Upper lobe of left lung (tissue), 6 donors: Measurements from ENCODE around the gene DISP3. TPM values are rescaled to one million over a fixed set of nuclear protein-coding genes. Genes with fewer than 3 reads are reported as not detected.

Experiments used
- ATAC-seq, 2 donors: fragments of 200-7000 bp; cut with Tn5 transposase; one replicate each; pipeline ENCODE4 v1.9.1; 2022; ENCODE audit warnings: mild to moderate bottlenecking in 2 of 2, moderate library complexity in 2 of 2; ENCODE audit not compliant: low FRiP score in 2 of 2
- DNase-seq, 2 donors: peaks; one replicate each; pipeline ENCODE4 v3.0.0-alpha.2; 2019 to 2020
- H3K27ac ChIP-seq, 4 donors: fragments of 200-600 bp; sonication (generic); one replicate each; pipeline ENCODE4 v1.5.1; 2016 to 2019
- H3K27me3 ChIP-seq, 4 donors: fragments of 200-600 bp; sonication (generic); one replicate each; pipeline ENCODE4 v1.5.1; 2017 to 2019
- H3K36me3 ChIP-seq, 4 donors: fragments of 200-600 bp; sonication (generic); one replicate each; pipeline ENCODE4 v1.5.1; 2016 to 2019
- H3K4me1 ChIP-seq, 4 donors: fragments of 200-600 bp; sonication (generic); one replicate each; pipeline ENCODE4 v1.5.1; 2018 to 2019
- H3K4me3 ChIP-seq, 4 donors: fragments of 200-600 bp; sonication (generic); one replicate each; pipeline ENCODE4 v1.5.1; 2017 to 2019; ENCODE audit warnings: mild to moderate bottlenecking in 2 of 4, moderate library complexity in 1 of 4
- H3K9me3 ChIP-seq, 4 donors: fragments of 200-600 bp; sonication (generic); one replicate each; pipeline ENCODE4 v1.5.1; 2018 to 2019
- CTCF ChIP-seq, 6 experiments: fragments of 450-650 bp in 4 of 6; fragments of 200-600 bp in 2 of 6; sonication (generic) in 2 of 6; IDR thresholded peaks; one replicate each; pipeline ENCODE4 v1.5.1; 2016 to 2019; ENCODE audit warnings: antibody characterized with exemption in 6 of 6
- EP300 ChIP-seq, 4 donors: sonication (generic); formaldehyde crosslinking; IDR thresholded peaks; one replicate each; pipeline ENCODE4 v1.5.1; 2017; ENCODE audit warnings: antibody characterized with exemption in 4 of 4, control low read depth in 2 of 4
- POLR2A ChIP-seq, 4 donors: fragments of 450-650 bp; IDR thresholded peaks; one replicate each; pipeline ENCODE4 v1.5.1; 2016 to 2017; ENCODE audit warnings: antibody characterized with exemption in 4 of 4, mild to moderate bottlenecking in 2 of 4
- POLR2AphosphoS5 ChIP-seq, 2 donors: sonication (generic); formaldehyde crosslinking; IDR thresholded peaks; one replicate each; pipeline ENCODE4 v1.5.1; 2017; ENCODE audit warnings: antibody characterized with exemption in 2 of 2
- WGBS, 2 donors: methylation state at CpG; one replicate each; pipeline ENCODE4 v1.1.5; 2017 to 2018; 5-methylcytosine and 5-hydroxymethylcytosine counted together
- total RNA-seq, 6 donors: library from RNA; depleted of rRNA in 4 of 6; stranded (reverse); fragments of >200 nt in 4 of 6; gene quantifications; one replicate each; pipeline versions ENCODE4 v1.1.0 to v1.2.1, GENCODE V29; 2016 to 2021
- donor health status: DM: no; HTN: no; CAD: no; lungs with moderate emphysema.
- donor health status: DM: no; HTN: yes; CAD: no; lungs with severe emphysema.

DISP3 gene
- total RNA-seq, 6 donors from 2014 or later = 0.07 to 0.79 (median 0.09) TPM; not detected in 3

- no peaks in the 10 kb centered on the region for H3K27me3 ChIP-seq
- no peak for TF ChIP-seq CTCF (IDR thresholded peaks at IDR 0.05)
- TF ChIP-seq POLR2A (IDR thresholded peaks at IDR 0.05) = no peak
- no peak for TF ChIP-seq POLR2AphosphoS5 (IDR thresholded peaks at IDR 0.05)
- no peak for TF ChIP-seq EP300 (IDR thresholded peaks at IDR 0.05)
- H3K9me3 ChIP-seq = no peaks in the 10 kb centered on the region
- no peaks in the 10 kb centered on the region for H3K36me3 ChIP-seq
- H3K4me3 ChIP-seq = no peak overlapping the region
- DNase-seq = no peak
- no peak for ATAC-seq
- no peaks in the 10 kb centered on the region for H3K4me1 ChIP-seq
- WGBS, 2 donors = 75 to 83% methylated on average over 3 of the region's 3 CpGs
- no peak overlapping the region for H3K27ac ChIP-seq
These were observed 91.0 kb downstream of the DISP3 start for GRCh38 chr1:11569954-11570353.

- WGBS, 2 donors = 51 to 66% methylated on average over 5 to 13 of the region's 16 CpGs
- DNase-seq = no peak
- no peak for ATAC-seq
- no peaks in the 10 kb centered on the region for H3K4me1 ChIP-seq
- no peak overlapping the region for H3K27ac ChIP-seq
- no peak overlapping the region for H3K4me3 ChIP-seq
- no peaks in the 10 kb centered on the region for H3K36me3 ChIP-seq
- TF ChIP-seq EP300 (IDR thresholded peaks at IDR 0.05) = no peak
- TF ChIP-seq POLR2A (IDR thresholded peaks at IDR 0.05) = no peak
- no peak for TF ChIP-seq CTCF (IDR thresholded peaks at IDR 0.05)
- no peak for TF ChIP-seq POLR2AphosphoS5 (IDR thresholded peaks at IDR 0.05)
- H3K9me3 ChIP-seq = no peaks in the 10 kb centered on the region
- no peaks in the 10 kb centered on the region for H3K27me3 ChIP-seq
These were observed 91.9 kb downstream of the DISP3 start for GRCh38 chr1:11570821-11571380.

- no peak for DNase-seq
- no peaks in the 10 kb centered on the region for H3K36me3 ChIP-seq
- no peak for TF ChIP-seq POLR2AphosphoS5 (IDR thresholded peaks at IDR 0.05)
- TF ChIP-seq CTCF (IDR thresholded peaks at IDR 0.05) = no peak
- TF ChIP-seq POLR2A (IDR thresholded peaks at IDR 0.05) = no peak
- TF ChIP-seq EP300 (IDR thresholded peaks at IDR 0.05) = no peak
- no peak overlapping the region for H3K27ac ChIP-seq
- WGBS, 2 donors = 42 to 46% methylated on average over 7 to 9 of the region's 9 CpGs
- H3K4me3 ChIP-seq = no peak overlapping the region
- no peaks in the 10 kb centered on the region for H3K9me3 ChIP-seq
- no peak for ATAC-seq
- H3K27me3 ChIP-seq = no peaks in the 10 kb centered on the region
- no peaks in the 10 kb centered on the region for H3K4me1 ChIP-seq
These were observed 93.1 kb downstream of the DISP3 start for GRCh38 chr1:11571906-11572616.

DNA sequence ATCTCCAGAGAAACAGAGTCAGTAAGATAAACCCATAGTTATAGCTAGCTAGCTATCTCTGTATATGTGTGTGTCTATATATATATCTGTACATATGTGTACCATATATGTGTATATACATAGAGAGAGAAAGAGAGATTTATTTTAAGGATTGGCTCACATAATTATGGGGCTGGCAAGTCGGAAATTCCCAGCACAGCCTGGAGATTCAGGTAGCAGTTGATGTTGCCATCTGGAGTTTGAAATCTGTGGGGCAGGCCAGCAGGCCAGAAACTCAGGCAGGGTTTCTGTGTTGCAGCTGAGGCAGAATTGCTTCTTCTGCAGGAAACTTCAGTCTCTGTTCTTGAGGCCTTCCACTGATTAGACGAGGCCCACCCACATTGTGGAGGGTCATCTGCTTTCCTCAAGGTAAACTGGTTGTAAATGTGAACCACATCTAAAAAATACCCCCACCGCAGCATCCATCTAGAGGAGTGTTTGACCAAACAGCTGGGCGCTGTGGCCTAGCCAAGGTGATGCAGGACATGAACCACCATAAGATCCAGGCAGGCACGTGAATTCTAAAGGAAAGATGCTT is 94.2 kb downstream of the DISP3 start:
- TF ChIP-seq POLR2A (IDR thresholded peaks at IDR 0.05) (no peak), CTCF (IDR thresholded peaks at IDR 0.05) (no peak), EP300 (IDR thresholded peaks at IDR 0.05) (no peak), POLR2AphosphoS5 (IDR thresholded peaks at IDR 0.05) (no peak)
- ATAC-seq (no peak), DNase-seq (no peak)
- H3K9me3 ChIP-seq = no peaks in the 10 kb centered on the region
- 93% methylated on average over 2 to 5 of the region's 5 CpGs for WGBS, 2 donors
- no peaks in the 10 kb centered on the region for H3K27me3 ChIP-seq
- H3K4me1 ChIP-seq = no peaks in the 10 kb centered on the region
- no peak overlapping the region for H3K27ac ChIP-seq
- H3K4me3 ChIP-seq = no peak overlapping the region
- H3K36me3 ChIP-seq = no peaks in the 10 kb centered on the region
